HG03060 (cell line): ENCODE results near the gene EXOG.

Source experiments
- ATAC-seq: cut with Tn5 transposase; IDR thresholded peaks from one replicate; pipeline ENCODE4 v1.9.1; 2021; ENCODE audit warnings: low read depth, moderate number of reproducible peaks; ENCODE audit not compliant: unreplicated experiment

The EXOG gene

GRCh38 chr3:38507120-38507519, 11.0 kb downstream of the EXOG start:
- ATAC-seq: no peak

GRCh38 chr3:38509732-38510131, 13.6 kb downstream of the EXOG start:
- no peak for ATAC-seq

DNA sequence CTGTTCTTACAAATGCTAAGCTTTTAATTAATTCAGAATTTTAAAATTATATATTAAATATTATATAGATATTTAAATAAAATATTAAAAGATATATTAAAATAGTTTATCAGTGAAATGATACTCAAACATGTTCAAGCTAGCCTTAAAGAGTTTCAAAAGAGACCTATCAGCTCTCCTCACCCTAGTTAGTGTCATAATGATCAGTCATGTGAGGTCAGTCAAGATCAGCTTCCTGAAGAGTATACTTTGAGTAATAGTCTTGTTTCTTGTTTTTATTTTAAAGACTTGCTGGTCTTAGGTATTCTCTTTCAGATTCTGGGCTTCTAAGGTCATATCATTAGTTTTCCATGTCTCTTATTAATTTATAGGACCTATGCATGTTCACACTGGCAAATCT, 14.5 kb downstream of the EXOG start:
- ATAC-seq: no peak

DNA sequence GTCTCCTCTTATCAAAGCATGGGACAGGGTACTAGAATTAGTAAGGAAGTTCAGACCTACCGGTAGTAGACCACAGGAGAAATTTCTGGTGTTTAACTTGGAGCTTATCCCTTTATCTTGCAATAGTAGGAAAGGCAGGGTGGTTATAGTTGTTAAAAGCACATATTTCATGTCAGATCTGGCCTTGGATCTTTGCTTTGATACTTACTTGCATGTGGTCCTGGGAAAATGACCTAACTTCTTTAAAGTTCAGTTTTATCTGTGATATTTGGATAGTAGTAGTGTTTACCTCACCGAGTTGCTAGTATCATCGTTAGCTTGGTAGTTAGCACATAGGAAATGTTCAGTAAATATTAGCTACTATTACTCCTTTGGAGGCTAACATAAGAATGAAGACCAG, 15.4 kb downstream of the EXOG start:
- no peak for ATAC-seq

- ATAC-seq: no peak
These were observed 19.2 kb downstream of the EXOG start for GRCh38 chr3:38515367-38515766.

- ATAC-seq: no peak
These were observed 20.5 kb downstream of the EXOG start for GRCh38 chr3:38516669-38517068.

DNA sequence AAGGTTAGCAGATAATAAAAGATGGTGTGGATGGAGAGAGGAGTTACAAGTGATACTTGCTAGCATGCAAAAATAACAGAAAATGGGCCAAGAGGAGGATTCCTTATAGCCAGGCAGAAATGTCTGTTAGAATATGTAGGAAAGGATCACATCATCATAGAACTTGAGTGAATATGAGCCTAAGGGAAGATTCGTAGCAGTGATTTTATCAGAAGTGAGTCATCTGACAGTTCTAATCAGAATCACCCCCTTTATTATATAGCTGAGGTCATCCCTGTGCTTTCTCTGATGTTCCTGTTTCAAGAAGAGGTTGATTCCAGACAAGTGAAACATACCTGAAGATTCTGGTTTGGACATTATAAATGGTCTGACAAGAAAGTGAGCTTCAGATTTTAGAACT, 22.9 kb downstream of the EXOG start:
- ATAC-seq: no peak

- ATAC-seq: no peak
These were observed 23.5 kb downstream of the EXOG start for GRCh38 chr3:38519651-38520050.

GRCh38 chr3:38521391-38521987, 25.3 kb downstream of the EXOG start:
- ATAC-seq: no peak

DNA sequence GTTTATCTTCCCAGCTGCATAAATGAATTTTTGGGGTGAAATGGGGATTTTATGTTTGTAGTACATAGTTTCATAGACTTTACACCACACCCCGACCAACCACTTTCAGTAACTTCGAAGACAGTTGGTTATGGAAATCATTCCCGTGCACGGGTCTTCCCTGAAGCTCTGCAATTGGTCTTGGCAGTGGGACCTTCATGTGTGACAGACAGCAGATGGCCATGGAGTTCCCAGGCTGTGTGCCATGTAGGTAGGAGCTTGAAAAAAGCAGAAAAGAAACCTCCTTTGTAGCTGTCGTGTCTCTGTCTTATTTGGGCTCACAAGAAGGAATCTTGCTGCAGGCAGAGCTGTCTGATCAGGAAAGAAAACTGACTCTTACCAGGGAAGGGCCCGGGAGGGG, 25.9 kb downstream of the EXOG start:
- no peak for ATAC-seq

DNA sequence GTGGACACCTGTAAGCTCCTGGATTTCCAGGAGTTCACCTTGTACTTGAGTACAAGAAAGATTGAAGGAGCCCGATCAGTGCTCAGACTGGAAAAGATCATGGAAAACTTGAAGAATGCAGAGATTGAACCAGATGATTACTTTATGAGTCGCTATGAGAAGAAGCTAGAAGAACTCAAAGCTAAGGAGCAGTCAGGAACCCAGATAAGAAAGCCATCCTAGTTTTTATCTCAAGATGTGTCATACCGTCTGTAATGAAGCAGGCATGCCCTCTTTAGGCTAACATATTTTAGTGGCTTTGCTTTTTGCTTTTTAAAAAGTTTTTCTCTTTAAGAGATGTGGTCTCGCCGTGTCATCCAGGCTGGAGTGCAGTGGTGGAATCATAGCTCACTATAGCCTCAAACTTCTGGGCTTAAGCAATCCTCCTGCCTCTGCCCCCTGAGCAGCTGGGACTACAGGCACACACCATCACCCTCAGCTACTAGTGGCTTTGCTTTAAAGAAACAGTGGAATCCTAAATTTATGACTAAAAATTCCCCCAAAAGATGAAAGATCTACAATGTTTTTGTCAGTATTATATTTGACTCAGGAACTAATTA, 28.1 kb downstream of the EXOG start:
- no peak for ATAC-seq

- ATAC-seq: no peak
These were observed 30.7 kb downstream of the EXOG start for GRCh38 chr3:38526792-38527191.

DNA sequence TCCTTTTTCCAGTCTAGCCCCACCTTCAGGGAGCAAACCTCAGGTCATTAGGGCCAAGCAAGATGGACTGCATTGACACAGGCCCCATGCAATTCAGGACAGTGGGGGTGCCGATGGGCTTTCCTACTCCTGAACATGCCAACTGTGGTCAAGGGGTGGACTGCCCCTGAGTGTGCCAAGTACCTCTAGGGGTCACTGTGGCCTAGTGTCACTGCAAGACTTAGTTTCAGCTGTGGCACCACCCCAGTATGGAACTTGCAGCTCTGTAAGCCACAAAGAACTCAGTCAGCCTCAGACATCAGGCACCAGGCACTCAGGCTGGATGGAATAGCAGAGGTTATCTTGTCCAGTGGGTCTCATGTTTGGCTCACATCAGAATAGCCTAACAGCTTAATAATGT, 32.3 kb downstream of the EXOG start:
- no peak for ATAC-seq

- ATAC-seq: no peak
These were observed 36.4 kb downstream of the EXOG start for GRCh38 chr3:38532529-38532928.

GRCh38 chr3:38533285-38533976, 37.3 kb downstream of the EXOG start:
- ATAC-seq: no peak

DNA sequence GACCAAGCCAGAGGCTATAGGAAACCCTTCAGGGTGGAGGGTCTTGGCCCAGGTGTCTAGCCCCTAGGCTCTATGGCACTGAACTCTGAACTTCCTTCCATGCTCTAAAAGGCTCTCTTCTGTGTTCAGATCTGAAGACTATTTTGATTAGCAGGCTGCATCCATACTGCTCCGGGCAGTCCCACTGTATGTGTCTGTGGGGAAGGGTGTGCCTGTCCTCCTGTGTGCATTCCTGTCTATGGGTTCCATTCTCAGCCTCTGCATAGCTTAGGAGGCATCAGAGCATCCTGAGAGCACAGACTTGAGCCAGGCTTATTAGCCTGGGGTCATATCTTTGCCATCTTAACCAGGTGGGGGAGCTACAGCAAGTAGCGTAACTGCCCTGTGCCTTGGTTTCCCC, 38.0 kb downstream of the EXOG start:
- no peak for ATAC-seq

- ATAC-seq: no peak
These were observed 38.5 kb downstream of the EXOG start for GRCh38 chr3:38534604-38535003.

GRCh38 chr3:38536671-38537070, 40.5 kb downstream of the EXOG start:
- ATAC-seq: no peak

GRCh38 chr3:38538773-38539353, 42.7 kb downstream of the EXOG start:
- no peak for ATAC-seq

- no peak for ATAC-seq
These were observed 45.7 kb downstream of the EXOG start for GRCh38 chr3:38541806-38542205.

GRCh38 chr3:38542401-38543298, 46.5 kb downstream of the EXOG start:
- ATAC-seq: no peak
